HL-60 (cell line): ENCODE measurements around the gene WDR70.

Experiments used
- DNase-seq, 2 experiments: peaks; one replicate each; pipeline ENCODE4 v3.0.0-alpha.2; 2010 to 2020; ENCODE audit warnings: low read depth in 1 of 2, low spot score in 1 of 2
- H3K27ac ChIP-seq: fragments of 250-450 bp; sonication (Bioruptor Pico); replicated peaks from 2 replicates; pipeline ENCODE4 v1.5.1; 2020; ENCODE audit warnings: mild to moderate bottlenecking, moderate library complexity
- H3K27me3 ChIP-seq: fragments of 250-450 bp; sonication (Bioruptor Pico); 2 replicates; pipeline ENCODE4 v1.5.1; 2021; ENCODE audit warnings: mild to moderate bottlenecking, moderate library complexity; ENCODE audit not compliant: insufficient read depth, poor library complexity, severe bottlenecking
- H3K4me3 ChIP-seq: replicated peaks from 2 replicates; pipeline ENCODE4 v1.5.1; 2011; ENCODE audit warnings: mild to moderate bottlenecking, control low read depth, low read length; ENCODE audit not compliant: insufficient read depth
- CTCF ChIP-seq: IDR thresholded peaks from one replicate; pipeline ENCODE4 v1.5.1; 2011; ENCODE audit warnings: low read length, control low read depth, inconsistent platforms; ENCODE audit not compliant: insufficient read depth
- GABPA ChIP-seq: IDR thresholded peaks from 2 replicates; pipeline ENCODE4 v1.6.1; 2012; ENCODE audit warnings: low read depth
- POLR2AphosphoS5 ChIP-seq: IDR thresholded peaks from 2 replicates; pipeline ENCODE4 v1.6.1; 2012; ENCODE audit warnings: low read depth
- REST ChIP-seq: IDR thresholded peaks from 2 replicates; pipeline ENCODE4 v1.6.1; 2012; ENCODE audit warnings: low read depth; ENCODE audit not compliant: insufficient replicate concordance
- SPI1 ChIP-seq: IDR thresholded peaks from 2 replicates; pipeline ENCODE4 v1.6.1; 2012; ENCODE audit warnings: low read depth, mild to moderate bottlenecking, borderline replicate concordance

Gene WDR70

GRCh38 chr5:37755581-37755980, 376.5 kb downstream of the WDR70 start:
- no peak for TF ChIP-seq CTCF
- TF ChIP-seq SPI1: no peak
- no peak for TF ChIP-seq GABPA
- no peak for TF ChIP-seq POLR2AphosphoS5
- no peak for TF ChIP-seq REST
- no peak overlapping the region for H3K27ac ChIP-seq
- H3K4me3 ChIP-seq: no peak overlapping the region
- DNase-seq: no peak
- H3K27me3 ChIP-seq: no peaks in the 10 kb centered on the region

GRCh38 chr5:37756248-37756647, 377.1 kb downstream of the WDR70 start:
- Histone ChIP-seq H3K27ac (no peak overlapping the region), H3K4me3 (no peak overlapping the region), H3K27me3 (no peaks in the 10 kb centered on the region)
- no peak for DNase-seq
- TF ChIP-seq CTCF: no peak
- no peak for TF ChIP-seq POLR2AphosphoS5
- TF ChIP-seq REST: no peak
- TF ChIP-seq GABPA: no peak
- no peak for TF ChIP-seq SPI1

DNA sequence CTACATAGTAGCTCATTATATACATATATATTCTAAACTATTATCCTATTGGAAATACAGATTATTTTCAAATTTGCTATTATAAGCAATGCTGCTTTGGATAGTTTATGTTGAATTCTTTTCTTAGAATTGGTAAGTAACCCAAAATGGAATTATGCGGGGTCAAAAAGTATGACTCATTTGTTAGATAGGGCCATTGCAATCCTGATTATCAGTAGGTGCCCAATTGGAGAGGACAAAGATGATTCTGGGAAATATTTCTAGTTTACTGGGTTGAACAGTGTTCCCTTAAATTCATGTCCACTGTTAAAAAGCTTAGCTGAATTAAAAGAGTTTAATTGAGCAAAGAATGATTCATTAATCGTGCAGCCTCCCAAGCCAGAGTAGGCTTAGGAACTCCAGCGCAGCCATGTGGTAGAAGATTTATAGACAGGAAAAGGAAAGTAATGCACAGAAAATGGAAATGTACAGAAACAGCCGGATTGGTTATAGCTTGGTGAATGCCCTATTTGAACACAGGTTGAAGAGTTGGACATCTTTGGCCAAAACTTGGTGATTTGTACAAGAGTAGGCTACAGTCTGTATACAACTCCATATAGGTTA, 379.0 kb downstream of the WDR70 start:
- no peak for DNase-seq
- no peak overlapping the region for H3K4me3 ChIP-seq
- H3K27me3 ChIP-seq: no peaks in the 10 kb centered on the region
- no peak for TF ChIP-seq CTCF
- TF ChIP-seq REST: no peak
- TF ChIP-seq GABPA: no peak
- TF ChIP-seq SPI1: no peak
- TF ChIP-seq POLR2AphosphoS5: no peak
- H3K27ac ChIP-seq: no peak overlapping the region
